Neural cell (in vitro differentiated cells): ENCODE data around the gene MAST4. TPM values are rescaled to one million over a fixed set of nuclear protein-coding genes. Genes with fewer than 3 reads are reported as not detected.
A peak's percentile ranks its signal among the peaks of the same experiment; 100 is the strongest.

Experiments
- H2AFZ ChIP-seq: fragments of 200-600, 300-800 bp; sonication (generic), shearing (Covaris generic); 2 replicates; pipeline ENCODE4 v1.6.0; 2014; ENCODE audit warnings: low read depth, mild to moderate bottlenecking, antibody characterized with exemption, low read length, moderate library complexity
- H3F3A ChIP-seq: fragments of 200-600 bp; shearing (Covaris generic); 2 replicates; pipeline ENCODE4 v1.6.1; 2016; ENCODE audit warnings: mild to moderate bottlenecking, moderate library complexity, mixed read lengths, antibody characterized with exemption, low read length; ENCODE audit not compliant: insufficient read depth, poor library complexity, severe bottlenecking
- H3K27ac ChIP-seq: fragments of 200-600, 300-800 bp; sonication (generic), shearing (Covaris generic); 2 replicates; pipeline ENCODE4 v1.5.1; 2014; ENCODE audit warnings: mild to moderate bottlenecking, low read length, moderate library complexity
- H3K27me3 ChIP-seq: fragments of 300-800, 200-600 bp; sonication (generic), shearing (Covaris generic); 2 replicates; pipeline ENCODE4 v1.6.0; 2014; ENCODE audit warnings: mild to moderate bottlenecking, low read depth, low read length, moderate library complexity; ENCODE audit not compliant: insufficient read depth
- H3K36me3 ChIP-seq: fragments of 300-800, 200-600 bp; sonication (generic), shearing (Covaris generic); 2 replicates; pipeline ENCODE4 v1.5.1; 2014; ENCODE audit warnings: mild to moderate bottlenecking, antibody characterized with exemption, low read length, moderate library complexity; ENCODE audit not compliant: insufficient read depth
- H3K4me2 ChIP-seq: fragments of 300-800, 200-600 bp; sonication (generic), shearing (Covaris generic); 2 replicates; pipeline ENCODE4 v1.6.0; 2014; ENCODE audit warnings: mild to moderate bottlenecking, low read length
- H3K4me3 ChIP-seq: fragments of 300-800, 200-600 bp; sonication (generic), shearing (Covaris generic); 2 replicates; pipeline ENCODE4 v1.5.1; 2014; ENCODE audit warnings: mild to moderate bottlenecking, low read length, moderate library complexity
- H3K79me2 ChIP-seq: fragments of 200-600 bp; shearing (Covaris generic); replicated peaks from 2 replicates; pipeline ENCODE4 v1.6.0; 2014; ENCODE audit warnings: mild to moderate bottlenecking, low read length, moderate library complexity; ENCODE audit not compliant: insufficient read depth
- H3K9ac ChIP-seq: fragments of 300-800, 200-600 bp; sonication (generic), shearing (Covaris generic); 2 replicates; pipeline ENCODE4 v1.6.1; 2016; ENCODE audit warnings: mild to moderate bottlenecking, low read length, mixed read lengths
- H3K9me2 ChIP-seq: fragments of 200-600 bp; shearing (Covaris generic); 2 replicates; pipeline ENCODE4 v1.6.1; 2016; ENCODE audit warnings: mild to moderate bottlenecking, low read length, mixed read lengths; ENCODE audit not compliant: insufficient read depth
- H3K9me3 ChIP-seq: fragments of 200-600, 300-800 bp; sonication (generic), shearing (Covaris generic); 2 replicates; pipeline ENCODE4 v1.6.1; 2016; ENCODE audit warnings: mild to moderate bottlenecking, mixed run types, low read length, moderate library complexity, mixed read lengths
- H4K20me1 ChIP-seq: fragments of 200-600 bp; shearing (Covaris generic); 2 replicates; pipeline ENCODE4 v1.6.1; 2016; ENCODE audit warnings: mild to moderate bottlenecking, mixed run types; ENCODE audit not compliant: insufficient read depth
- EP300 ChIP-seq: fragments of 450-650 bp; conservative IDR thresholded peaks from 2 replicates; pipeline ENCODE4 v1.6.1; 2014; ENCODE audit warnings: antibody characterized with exemption, mild to moderate bottlenecking, moderate library complexity; ENCODE audit not compliant: poor library complexity, severe bottlenecking
- EZH2 ChIP-seq: fragments of 200-600, 300-800 bp; shearing (Covaris generic), sonication (generic); IDR thresholded peaks from 2 replicates; pipeline ENCODE4 v1.6.1; 2014; ENCODE audit warnings: antibody characterized with exemption, low read length, borderline replicate concordance, mild to moderate bottlenecking; ENCODE audit not compliant: insufficient read depth, poor library complexity, severe bottlenecking
- MXI1 ChIP-seq: fragments of 450-650 bp; conservative IDR thresholded peaks from 2 replicates; pipeline ENCODE4 v1.6.1; 2014; ENCODE audit warnings: antibody characterized with exemption, mild to moderate bottlenecking; ENCODE audit not compliant: poor library complexity, severe bottlenecking
- POLR2AphosphoS5 ChIP-seq: IDR thresholded peaks from 2 replicates; pipeline ENCODE4 v1.6.1; 2012
- RAD21 ChIP-seq: fragments of 450-650 bp; conservative IDR thresholded peaks from 2 replicates; pipeline ENCODE4 v1.6.1; 2014; ENCODE audit warnings: antibody characterized with exemption, mild to moderate bottlenecking, moderate library complexity
- SMC3 ChIP-seq: fragments of 450-650 bp; conservative IDR thresholded peaks from 2 replicates; pipeline ENCODE4 v1.6.1; 2014; ENCODE audit warnings: antibody characterized with exemption, mild to moderate bottlenecking, moderate library complexity; ENCODE audit not compliant: poor library complexity
- TAF1 ChIP-seq: IDR thresholded peaks from 2 replicates; pipeline ENCODE4 v1.6.1; 2012; ENCODE audit warnings: low read depth
- polyA plus RNA-seq: library from polyadenylated mRNA; depleted of rRNA; stranded (reverse); fragments of >200 nt; gene quantifications from 2 replicates; pipeline ENCODE4 v1.2.3, GENCODE V29; 2014
- TF ChIP-seq, protein P1 (sequence below): IDR thresholded peaks from 2 replicates; pipeline ENCODE4 v1.6.1; 2012; ENCODE audit warnings: borderline replicate concordance
- TF ChIP-seq, protein P2 (sequence below): fragments of 450-650 bp; IDR thresholded peaks from 2 replicates; pipeline ENCODE4 v1.5.1; 2014; ENCODE audit warnings: antibody characterized with exemption, mild to moderate bottlenecking, moderate library complexity; ENCODE audit not compliant: poor library complexity, severe bottlenecking

Gene MAST4
- polyA plus RNA-seq, 1 donor from 2014 or later = 2.3 TPM

DNA sequence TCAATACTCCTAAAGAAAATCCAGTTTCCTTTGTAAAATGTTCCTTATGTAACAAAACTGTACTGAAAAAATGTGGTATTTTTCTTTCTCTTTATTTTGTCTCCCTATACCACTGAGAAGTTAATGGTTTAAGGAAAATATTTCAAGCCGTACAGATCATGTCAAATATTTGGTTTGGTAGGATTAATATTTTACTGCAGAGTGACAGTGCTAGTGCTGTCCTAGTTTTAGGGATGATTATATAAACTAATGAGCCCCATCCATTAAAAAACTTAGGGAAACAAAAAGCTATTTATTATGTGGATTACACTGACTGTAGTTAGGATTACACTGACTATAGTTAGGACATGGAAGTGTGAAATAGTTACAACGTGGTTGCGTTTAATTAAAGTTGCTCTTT is 391.3 kb downstream of the MAST4 start:
- H3K4me3 ChIP-seq = no peak overlapping the region
- no peaks in the 10 kb centered on the region for H3K79me2 ChIP-seq
- H3K36me3 ChIP-seq = no peaks in the 10 kb centered on the region
- no peak overlapping the region for H3K4me2 ChIP-seq
- no peaks in the 10 kb centered on the region for H3K9me3 ChIP-seq
- H2AFZ ChIP-seq = no peak overlapping the region
- no peaks in the 10 kb centered on the region for H3F3A ChIP-seq
- no peak overlapping the region for H3K27ac ChIP-seq
- no peak overlapping the region for H3K9ac ChIP-seq
- H3K27me3 ChIP-seq = no peaks in the 10 kb centered on the region
- no peak for TF ChIP-seq POLR2AphosphoS5
- TF ChIP-seq, protein P1, sequence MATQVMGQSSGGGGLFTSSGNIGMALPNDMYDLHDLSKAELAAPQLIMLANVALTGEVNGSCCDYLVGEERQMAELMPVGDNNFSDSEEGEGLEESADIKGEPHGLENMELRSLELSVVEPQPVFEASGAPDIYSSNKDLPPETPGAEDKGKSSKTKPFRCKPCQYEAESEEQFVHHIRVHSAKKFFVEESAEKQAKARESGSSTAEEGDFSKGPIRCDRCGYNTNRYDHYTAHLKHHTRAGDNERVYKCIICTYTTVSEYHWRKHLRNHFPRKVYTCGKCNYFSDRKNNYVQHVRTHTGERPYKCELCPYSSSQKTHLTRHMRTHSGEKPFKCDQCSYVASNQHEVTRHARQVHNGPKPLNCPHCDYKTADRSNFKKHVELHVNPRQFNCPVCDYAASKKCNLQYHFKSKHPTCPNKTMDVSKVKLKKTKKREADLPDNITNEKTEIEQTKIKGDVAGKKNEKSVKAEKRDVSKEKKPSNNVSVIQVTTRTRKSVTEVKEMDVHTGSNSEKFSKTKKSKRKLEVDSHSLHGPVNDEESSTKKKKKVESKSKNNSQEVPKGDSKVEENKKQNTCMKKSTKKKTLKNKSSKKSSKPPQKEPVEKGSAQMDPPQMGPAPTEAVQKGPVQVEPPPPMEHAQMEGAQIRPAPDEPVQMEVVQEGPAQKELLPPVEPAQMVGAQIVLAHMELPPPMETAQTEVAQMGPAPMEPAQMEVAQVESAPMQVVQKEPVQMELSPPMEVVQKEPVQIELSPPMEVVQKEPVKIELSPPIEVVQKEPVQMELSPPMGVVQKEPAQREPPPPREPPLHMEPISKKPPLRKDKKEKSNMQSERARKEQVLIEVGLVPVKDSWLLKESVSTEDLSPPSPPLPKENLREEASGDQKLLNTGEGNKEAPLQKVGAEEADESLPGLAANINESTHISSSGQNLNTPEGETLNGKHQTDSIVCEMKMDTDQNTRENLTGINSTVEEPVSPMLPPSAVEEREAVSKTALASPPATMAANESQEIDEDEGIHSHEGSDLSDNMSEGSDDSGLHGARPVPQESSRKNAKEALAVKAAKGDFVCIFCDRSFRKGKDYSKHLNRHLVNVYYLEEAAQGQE = no peak
- no peak for TF ChIP-seq MXI1
- TF ChIP-seq EZH2 = no peak
- TF ChIP-seq EP300 = no peak
- TF ChIP-seq, protein P2, sequence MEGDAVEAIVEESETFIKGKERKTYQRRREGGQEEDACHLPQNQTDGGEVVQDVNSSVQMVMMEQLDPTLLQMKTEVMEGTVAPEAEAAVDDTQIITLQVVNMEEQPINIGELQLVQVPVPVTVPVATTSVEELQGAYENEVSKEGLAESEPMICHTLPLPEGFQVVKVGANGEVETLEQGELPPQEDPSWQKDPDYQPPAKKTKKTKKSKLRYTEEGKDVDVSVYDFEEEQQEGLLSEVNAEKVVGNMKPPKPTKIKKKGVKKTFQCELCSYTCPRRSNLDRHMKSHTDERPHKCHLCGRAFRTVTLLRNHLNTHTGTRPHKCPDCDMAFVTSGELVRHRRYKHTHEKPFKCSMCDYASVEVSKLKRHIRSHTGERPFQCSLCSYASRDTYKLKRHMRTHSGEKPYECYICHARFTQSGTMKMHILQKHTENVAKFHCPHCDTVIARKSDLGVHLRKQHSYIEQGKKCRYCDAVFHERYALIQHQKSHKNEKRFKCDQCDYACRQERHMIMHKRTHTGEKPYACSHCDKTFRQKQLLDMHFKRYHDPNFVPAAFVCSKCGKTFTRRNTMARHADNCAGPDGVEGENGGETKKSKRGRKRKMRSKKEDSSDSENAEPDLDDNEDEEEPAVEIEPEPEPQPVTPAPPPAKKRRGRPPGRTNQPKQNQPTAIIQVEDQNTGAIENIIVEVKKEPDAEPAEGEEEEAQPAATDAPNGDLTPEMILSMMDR = no peak
- no peak for TF ChIP-seq TAF1
- no peak for TF ChIP-seq RAD21
- TF ChIP-seq SMC3 = no peak
- H4K20me1 ChIP-seq = no peaks in the 10 kb centered on the region
- no peaks in the 10 kb centered on the region for H3K9me2 ChIP-seq

DNA sequence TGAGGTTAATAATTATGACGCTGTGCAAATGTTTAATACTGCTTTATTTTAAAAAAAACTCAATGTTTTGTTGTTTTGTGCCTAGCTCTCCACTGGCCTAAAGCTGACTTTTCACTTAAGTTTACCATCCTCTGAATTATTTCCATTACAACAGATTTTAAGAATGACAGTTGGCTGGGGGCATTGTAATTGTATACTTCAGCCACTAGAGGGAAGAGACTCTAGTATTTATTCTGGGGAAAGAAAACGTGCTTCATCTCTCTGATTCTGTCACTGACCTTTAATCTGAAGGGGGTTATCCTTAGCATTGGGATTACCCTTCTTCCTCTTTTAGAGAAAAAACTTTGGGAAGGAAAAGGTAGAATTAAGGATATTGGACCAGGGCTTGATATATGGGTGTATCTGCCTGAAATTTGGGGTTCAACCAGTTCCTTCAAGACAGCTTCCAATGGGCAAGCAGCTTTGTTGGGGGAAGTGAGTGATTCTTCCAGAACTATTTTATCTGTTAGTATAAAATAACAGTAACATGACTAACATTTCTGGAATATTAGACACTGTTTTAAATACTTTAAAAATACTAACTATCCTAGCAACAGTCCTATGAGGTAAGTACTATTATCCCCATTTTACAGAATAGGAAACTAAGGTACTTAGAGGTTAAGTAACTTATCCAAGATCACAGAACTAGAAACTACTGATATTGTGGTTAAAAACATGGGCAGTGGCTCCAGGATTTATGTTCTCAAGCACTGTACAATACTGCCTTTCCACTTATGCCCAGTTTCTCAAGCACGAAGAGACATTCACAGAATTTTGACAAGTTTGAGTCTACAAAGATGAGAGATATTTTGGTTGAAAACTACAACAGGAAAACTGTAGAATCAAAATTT is 392.0 kb downstream of the MAST4 start:
- Histone ChIP-seq H4K20me1 (no peaks in the 10 kb centered on the region), H3K27me3 (no peaks in the 10 kb centered on the region), H2AFZ (no peak overlapping the region), H3F3A (no peaks in the 10 kb centered on the region), H3K27ac (no peak overlapping the region), H3K4me3 (no peak overlapping the region), H3K9me3 (no peaks in the 10 kb centered on the region), H3K9ac (no peak overlapping the region), H3K79me2 (no peaks in the 10 kb centered on the region), H3K4me2 (no peak overlapping the region), H3K9me2 (no peaks in the 10 kb centered on the region), H3K36me3 (no peaks in the 10 kb centered on the region)
- TF ChIP-seq RAD21 = peak; percentile 60
- TF ChIP-seq POLR2AphosphoS5 = no peak
- TF ChIP-seq EZH2 = no peak
- TF ChIP-seq MXI1 = no peak
- no peak for TF ChIP-seq TAF1
- TF ChIP-seq SMC3 = peak; percentile 70
- TF ChIP-seq EP300 = no peak
- TF ChIP-seq, protein P2 = peak; percentile 70
